Measurements from ENCODE around the gene PRELID2.
"Not testable (repeated sequence)": the region's sequence is repeated elsewhere in the genome, so short reads cannot be mapped to it uniquely, and the experiment has no call there.

The PRELID2 gene

GRCh38 chr5:145838276-145838675, 3.1 kb upstream of the PRELID2 start:
- no peak for TF ChIP-seq ZFX (IDR thresholded peaks at IDR 0.05)
- TF ChIP-seq, protein P1, sequence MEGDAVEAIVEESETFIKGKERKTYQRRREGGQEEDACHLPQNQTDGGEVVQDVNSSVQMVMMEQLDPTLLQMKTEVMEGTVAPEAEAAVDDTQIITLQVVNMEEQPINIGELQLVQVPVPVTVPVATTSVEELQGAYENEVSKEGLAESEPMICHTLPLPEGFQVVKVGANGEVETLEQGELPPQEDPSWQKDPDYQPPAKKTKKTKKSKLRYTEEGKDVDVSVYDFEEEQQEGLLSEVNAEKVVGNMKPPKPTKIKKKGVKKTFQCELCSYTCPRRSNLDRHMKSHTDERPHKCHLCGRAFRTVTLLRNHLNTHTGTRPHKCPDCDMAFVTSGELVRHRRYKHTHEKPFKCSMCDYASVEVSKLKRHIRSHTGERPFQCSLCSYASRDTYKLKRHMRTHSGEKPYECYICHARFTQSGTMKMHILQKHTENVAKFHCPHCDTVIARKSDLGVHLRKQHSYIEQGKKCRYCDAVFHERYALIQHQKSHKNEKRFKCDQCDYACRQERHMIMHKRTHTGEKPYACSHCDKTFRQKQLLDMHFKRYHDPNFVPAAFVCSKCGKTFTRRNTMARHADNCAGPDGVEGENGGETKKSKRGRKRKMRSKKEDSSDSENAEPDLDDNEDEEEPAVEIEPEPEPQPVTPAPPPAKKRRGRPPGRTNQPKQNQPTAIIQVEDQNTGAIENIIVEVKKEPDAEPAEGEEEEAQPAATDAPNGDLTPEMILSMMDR (conservative IDR thresholded peaks at IDR 0.05): no peak
- H3K27ac ChIP-seq: no peak overlapping the region

- not testable (repeated sequence) for H3K27ac ChIP-seq
These were observed 1.1 kb upstream of the PRELID2 start for GRCh38 chr5:145836241-145836640.

- TF ChIP-seq, protein P1 (conservative IDR thresholded peaks at IDR 0.05): no peak
- TF ChIP-seq ZFX (IDR thresholded peaks at IDR 0.05): no peak
- H3K27ac ChIP-seq: no peak overlapping the region
These were observed 702 bp upstream of the PRELID2 start for GRCh38 chr5:145835848-145836239.

DNA sequence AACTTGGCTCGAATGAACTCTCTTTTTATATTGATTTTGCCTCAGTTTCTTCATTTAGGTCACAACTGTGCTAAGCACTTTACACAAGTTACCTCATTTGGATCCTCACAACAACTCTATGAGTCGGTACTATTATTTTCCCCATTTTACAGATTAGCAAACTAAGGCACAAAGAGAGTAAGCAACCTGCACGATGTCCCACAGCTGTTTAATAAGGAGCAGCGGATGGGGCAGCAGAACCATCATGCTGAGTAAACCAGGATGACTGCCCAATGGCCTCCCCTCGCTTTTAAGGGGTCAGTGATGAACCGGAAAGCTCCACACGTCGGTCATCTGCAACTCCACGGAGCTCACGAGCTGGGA, 607 bp downstream of the PRELID2 start:
- no peak overlapping the region for H3K27ac ChIP-seq
- no peak for TF ChIP-seq ZFX (IDR thresholded peaks at IDR 0.05)
- TF ChIP-seq, protein P1 (conservative IDR thresholded peaks at IDR 0.05): no peak

DNA sequence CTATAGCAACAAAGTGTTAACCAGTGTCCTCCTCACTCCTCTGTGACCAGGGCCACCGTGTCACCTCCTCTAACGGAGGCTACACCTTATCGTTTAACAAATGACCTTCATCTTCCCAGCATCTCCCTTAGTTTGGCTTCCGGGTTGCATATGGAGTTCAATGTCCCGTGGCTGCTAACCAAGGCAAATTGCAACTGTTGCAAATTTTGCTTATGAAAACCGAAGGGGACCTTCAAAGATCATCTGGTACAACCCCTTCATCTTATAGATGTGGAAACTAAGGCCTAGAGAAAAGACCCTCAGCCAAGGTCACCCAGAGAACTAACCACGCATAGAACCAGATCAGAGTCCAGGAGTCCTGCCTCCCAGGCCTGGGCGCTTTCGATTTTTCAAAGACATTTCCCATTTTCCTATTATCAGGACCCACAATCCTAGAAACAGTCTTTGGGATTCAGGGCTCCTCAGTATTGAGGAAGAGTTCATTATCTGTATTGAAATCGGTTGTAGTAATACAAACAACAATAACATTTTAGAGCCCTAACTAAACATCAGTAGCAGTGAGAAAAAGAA, 1.4 kb downstream of the PRELID2 start:
- TF ChIP-seq, protein P1 (conservative IDR thresholded peaks at IDR 0.05): no peak
- no peak for TF ChIP-seq ZFX (IDR thresholded peaks at IDR 0.05)
- no peak overlapping the region for H3K27ac ChIP-seq

GRCh38 chr5:145830594-145830993, 4.5 kb downstream of the PRELID2 start:
- TF ChIP-seq, protein P1 (conservative IDR thresholded peaks at IDR 0.05): no peak

DNA sequence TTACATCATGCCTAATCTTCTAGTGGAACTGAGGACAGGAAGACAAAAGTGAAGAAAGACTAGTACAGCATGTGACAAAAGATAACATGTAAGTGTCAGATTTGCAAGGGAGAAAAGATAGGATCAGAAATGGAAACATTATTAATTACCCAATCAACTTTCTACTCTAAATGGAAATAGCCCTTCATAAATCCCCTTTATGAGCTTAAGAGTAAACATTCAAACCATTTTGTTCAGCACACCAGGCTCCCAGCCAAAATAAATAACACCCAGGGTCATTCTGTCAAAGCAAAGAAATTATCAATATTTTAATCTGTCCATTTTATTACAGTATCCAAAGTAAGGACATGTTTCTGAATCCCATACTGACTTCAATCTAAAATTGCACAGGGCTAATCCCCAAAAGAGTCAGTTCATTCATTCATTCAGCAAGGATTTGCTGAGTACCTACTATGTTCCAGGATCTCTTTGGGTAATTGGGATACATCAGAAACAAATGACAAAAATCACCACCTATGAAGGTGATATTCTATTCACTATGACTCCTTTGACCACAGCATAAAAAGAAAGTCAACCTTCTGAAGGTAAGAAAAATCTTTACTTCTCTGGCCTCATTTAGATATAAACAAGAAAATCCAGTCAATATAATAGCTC, 5.3 kb downstream of the PRELID2 start:
- no peak for TF ChIP-seq ZFX (IDR thresholded peaks at IDR 0.05)
- TF ChIP-seq, protein P1 (conservative IDR thresholded peaks at IDR 0.05): no peak

More at GRCh38 chr5:145830594-145830993, 4.5 kb downstream of the PRELID2 start:
- H3K27ac ChIP-seq: no peak overlapping the region

More for the DNA sequence above, 5.3 kb downstream of the PRELID2 start:
- no peak overlapping the region for H3K27ac ChIP-seq
